ENCODE results near the gene CTDSP2.

CTDSP2 gene

DNA sequence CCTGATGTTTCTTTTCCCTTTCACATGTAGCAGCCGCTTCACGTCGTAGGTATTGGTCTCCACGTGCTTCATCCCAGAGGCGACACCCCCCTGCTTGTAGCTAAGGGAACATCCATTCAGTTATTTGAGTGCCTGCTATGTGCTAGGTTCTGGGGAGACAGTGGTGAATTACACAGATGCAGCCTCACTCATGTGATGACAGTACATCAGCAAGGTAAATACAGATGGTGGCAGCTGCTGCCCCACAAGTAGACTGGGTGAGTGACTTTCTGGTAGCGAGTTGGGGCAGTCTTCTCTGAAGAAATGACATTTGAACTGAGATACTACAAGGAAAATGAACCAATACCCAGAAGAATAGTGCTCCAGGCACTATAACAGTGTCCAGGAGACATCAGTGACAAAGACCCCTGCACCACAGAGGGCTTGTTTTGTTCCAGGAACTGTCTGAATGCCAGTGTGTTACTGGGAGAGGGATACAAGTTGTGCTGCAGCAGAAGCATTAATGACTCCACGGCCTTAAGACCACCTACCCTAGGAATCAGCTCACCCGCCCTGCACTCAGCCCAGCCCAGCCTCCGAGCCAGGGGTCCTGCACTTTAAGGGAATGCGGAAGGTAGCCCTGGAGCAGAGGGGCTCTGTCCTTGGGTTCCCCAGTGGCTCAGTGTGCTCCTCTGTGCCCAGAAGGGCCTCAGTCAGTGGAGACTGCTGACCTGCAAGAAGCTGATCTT is 35.3 kb downstream of the CTDSP2 start:
- H3K4me3 ChIP-seq (ENCODE audit: low read depth, low read length), result no peak overlapping the region
- no peaks in the 10 kb centered on the region for H3K27me3 ChIP-seq (ENCODE audit: insufficient read depth, low read length)
- H2AFZ ChIP-seq (ENCODE audit: low read length, unreplicated experiment), result no peak overlapping the region
- H3K79me2 ChIP-seq (ENCODE audit: control insufficient read depth, insufficient read depth, low read length, unreplicated experiment), result no peaks in the 10 kb centered on the region
- no peaks in the 10 kb centered on the region; the same call in 1 of the 2 replicates for H3K36me3 ChIP-seq (ENCODE audit: insufficient read depth, low read length)
- peaks cover 6% of the 10 kb centered on the region for H3K4me1 ChIP-seq (ENCODE audit: control insufficient read depth, insufficient read depth, low read length, unreplicated experiment)
- H3K27ac ChIP-seq (ENCODE audit: low read depth, low read length), result no peak overlapping the region

DNA sequence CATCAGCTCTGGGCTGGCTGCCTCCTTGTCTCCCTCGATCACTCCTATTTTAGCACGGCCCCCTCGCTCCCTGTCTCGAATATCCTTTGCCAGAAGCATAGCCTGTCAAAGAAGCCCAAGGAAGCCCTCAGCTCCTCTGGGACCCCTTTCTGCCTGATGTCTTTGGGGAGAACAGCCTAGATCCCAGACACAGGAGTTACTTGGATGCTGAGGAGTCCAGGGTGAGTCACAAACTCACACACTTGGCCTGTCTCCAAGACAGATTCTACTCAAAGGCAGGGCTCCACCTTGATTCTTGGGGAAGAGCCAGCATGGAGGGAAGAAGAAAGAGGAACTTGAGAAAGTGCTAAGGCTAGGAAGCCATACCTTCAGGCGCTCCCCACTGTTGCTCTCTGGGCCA is 36.1 kb downstream of the CTDSP2 start:
- Histone ChIP-seq H3K4me1 (ENCODE audit: control insufficient read depth, insufficient read depth, low read length, unreplicated experiment) (peaks cover 6% of the 10 kb centered on the region), H3K79me2 (ENCODE audit: control insufficient read depth, insufficient read depth, low read length, unreplicated experiment) (no peaks in the 10 kb centered on the region), H2AFZ (ENCODE audit: low read length, unreplicated experiment) (no peak overlapping the region), H3K36me3 (ENCODE audit: insufficient read depth, low read length) (no peaks in the 10 kb centered on the region; the same call in 1 of the 2 replicates), H3K27me3 (ENCODE audit: insufficient read depth, low read length) (no peaks in the 10 kb centered on the region), H3K27ac (ENCODE audit: low read depth, low read length) (no peak overlapping the region), H3K4me3 (ENCODE audit: low read depth, low read length) (no peak overlapping the region)

DNA sequence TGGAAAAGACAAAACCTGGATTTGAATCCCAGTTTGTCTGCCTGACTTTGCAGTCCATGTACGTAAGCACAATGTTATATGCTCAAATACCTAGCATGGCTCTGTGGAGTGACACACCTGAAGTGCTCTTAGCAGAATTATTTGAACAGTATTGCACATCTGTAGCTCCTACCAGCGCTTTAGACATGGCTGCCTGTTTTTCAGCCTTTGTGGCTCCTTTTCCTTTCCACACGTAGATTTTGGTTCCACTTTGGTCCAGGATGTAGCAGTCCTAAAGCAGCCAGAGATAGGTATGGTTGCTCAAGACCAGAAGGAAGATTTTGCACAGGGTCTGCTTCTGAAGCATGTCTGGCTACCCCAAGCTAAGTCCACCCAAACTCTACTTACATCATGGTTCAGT is 37.1 kb downstream of the CTDSP2 start:
- no peaks in the 10 kb centered on the region for H3K79me2 ChIP-seq (ENCODE audit: control insufficient read depth, insufficient read depth, low read length, unreplicated experiment)
- H3K36me3 ChIP-seq (ENCODE audit: insufficient read depth, low read length), result no peaks in the 10 kb centered on the region; the same call in 1 of the 2 replicates
- no peak overlapping the region for H2AFZ ChIP-seq (ENCODE audit: low read length, unreplicated experiment)
- no peak overlapping the region for H3K27ac ChIP-seq (ENCODE audit: low read depth, low read length)
- no peaks in the 10 kb centered on the region for H3K27me3 ChIP-seq (ENCODE audit: insufficient read depth, low read length)
- H3K4me3 ChIP-seq (ENCODE audit: low read depth, low read length), result no peak overlapping the region
- H3K4me1 ChIP-seq (ENCODE audit: control insufficient read depth, insufficient read depth, low read length, unreplicated experiment), result peaks cover 2% of the 10 kb centered on the region

DNA sequence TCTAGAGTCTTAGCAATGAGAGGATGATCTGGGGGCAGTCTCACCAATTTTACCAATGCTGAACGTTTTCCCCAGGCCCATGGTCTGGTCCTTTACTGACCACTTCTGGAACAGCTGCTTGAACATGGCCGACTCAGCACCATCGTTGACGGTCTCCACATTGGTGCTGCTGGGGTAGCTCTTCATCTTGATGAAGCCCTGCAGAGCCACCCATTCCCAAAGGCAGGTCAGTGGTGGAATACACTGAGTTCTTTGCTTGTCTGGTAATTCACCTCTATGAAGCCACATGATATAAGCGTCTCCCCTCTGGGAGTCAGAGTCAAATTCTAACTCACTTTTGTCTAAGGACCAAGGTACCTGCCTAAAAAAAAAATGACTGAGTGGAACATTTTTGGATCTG is 38.2 kb downstream of the CTDSP2 start:
- Histone ChIP-seq H2AFZ (ENCODE audit: low read length, unreplicated experiment) (no peak overlapping the region), H3K27me3 (ENCODE audit: insufficient read depth, low read length) (no peaks in the 10 kb centered on the region), H3K27ac (ENCODE audit: low read depth, low read length) (no peak overlapping the region), H3K79me2 (ENCODE audit: control insufficient read depth, insufficient read depth, low read length, unreplicated experiment) (no peaks in the 10 kb centered on the region), H3K4me3 (ENCODE audit: low read depth, low read length) (no peak overlapping the region), H3K4me1 (ENCODE audit: control insufficient read depth, insufficient read depth, low read length, unreplicated experiment) (peaks cover 3% of the 10 kb centered on the region), H3K36me3 (ENCODE audit: insufficient read depth, low read length) (no peaks in the 10 kb centered on the region; the same call in 1 of the 2 replicates)

DNA sequence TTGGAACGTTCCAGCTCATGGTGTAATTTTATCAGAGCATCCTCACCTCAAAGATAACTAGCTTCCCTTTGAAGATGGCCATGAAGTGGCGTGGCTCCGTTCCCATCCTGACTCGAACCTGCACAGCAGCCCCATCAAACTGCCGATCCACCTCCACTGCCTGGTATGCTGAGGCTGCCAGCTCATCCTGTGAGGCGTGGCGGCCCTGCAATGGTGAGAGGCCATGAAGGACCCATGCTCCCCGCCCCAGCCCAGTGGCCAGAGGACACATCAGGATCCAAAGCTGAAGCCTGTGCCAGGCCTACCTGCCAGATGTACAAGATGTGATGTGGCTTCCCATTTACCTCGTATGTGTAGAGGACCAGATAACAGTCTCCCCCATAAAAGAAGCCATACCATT is 39.2 kb downstream of the CTDSP2 start:
- Histone ChIP-seq H2AFZ (ENCODE audit: low read length, unreplicated experiment) (no peak overlapping the region), H3K36me3 (ENCODE audit: insufficient read depth, low read length) (no peaks in the 10 kb centered on the region; the same call in 1 of the 2 replicates), H3K27ac (ENCODE audit: low read depth, low read length) (no peak overlapping the region), H3K27me3 (ENCODE audit: insufficient read depth, low read length) (no peaks in the 10 kb centered on the region), H3K4me1 (ENCODE audit: control insufficient read depth, insufficient read depth, low read length, unreplicated experiment) (peaks cover 3% of the 10 kb centered on the region), H3K4me3 (ENCODE audit: low read depth, low read length) (no peak overlapping the region), H3K79me2 (ENCODE audit: control insufficient read depth, insufficient read depth, low read length, unreplicated experiment) (no peaks in the 10 kb centered on the region)

DNA sequence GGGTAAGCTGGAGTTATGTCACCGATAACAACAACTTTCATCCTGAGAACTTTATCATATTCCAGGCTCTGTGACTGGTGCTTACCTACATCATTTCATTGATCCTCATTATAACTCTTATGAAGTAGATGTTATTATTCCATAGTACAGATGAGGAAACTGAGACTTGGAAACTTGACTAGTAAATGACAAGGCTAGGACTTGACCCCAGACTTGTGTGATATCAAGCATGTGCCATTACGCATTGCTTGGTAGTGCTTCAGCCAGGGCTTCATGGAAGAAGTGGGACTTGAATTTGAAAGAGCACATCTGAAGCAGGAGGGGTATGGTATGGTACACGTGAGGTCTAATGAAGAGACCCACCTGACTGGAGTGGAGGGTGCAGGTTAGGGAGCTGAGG is 39.9 kb downstream of the CTDSP2 start:
- Histone ChIP-seq H3K27me3 (ENCODE audit: insufficient read depth, low read length) (no peaks in the 10 kb centered on the region), H3K4me1 (ENCODE audit: control insufficient read depth, insufficient read depth, low read length, unreplicated experiment) (peaks cover 3% of the 10 kb centered on the region), H3K36me3 (ENCODE audit: insufficient read depth, low read length) (no peaks in the 10 kb centered on the region; the same call in 1 of the 2 replicates), H3K4me3 (ENCODE audit: low read depth, low read length) (no peak overlapping the region), H2AFZ (ENCODE audit: low read length, unreplicated experiment) (no peak overlapping the region), H3K79me2 (ENCODE audit: control insufficient read depth, insufficient read depth, low read length, unreplicated experiment) (no peaks in the 10 kb centered on the region), H3K27ac (ENCODE audit: low read depth, low read length) (no peak overlapping the region)

DNA sequence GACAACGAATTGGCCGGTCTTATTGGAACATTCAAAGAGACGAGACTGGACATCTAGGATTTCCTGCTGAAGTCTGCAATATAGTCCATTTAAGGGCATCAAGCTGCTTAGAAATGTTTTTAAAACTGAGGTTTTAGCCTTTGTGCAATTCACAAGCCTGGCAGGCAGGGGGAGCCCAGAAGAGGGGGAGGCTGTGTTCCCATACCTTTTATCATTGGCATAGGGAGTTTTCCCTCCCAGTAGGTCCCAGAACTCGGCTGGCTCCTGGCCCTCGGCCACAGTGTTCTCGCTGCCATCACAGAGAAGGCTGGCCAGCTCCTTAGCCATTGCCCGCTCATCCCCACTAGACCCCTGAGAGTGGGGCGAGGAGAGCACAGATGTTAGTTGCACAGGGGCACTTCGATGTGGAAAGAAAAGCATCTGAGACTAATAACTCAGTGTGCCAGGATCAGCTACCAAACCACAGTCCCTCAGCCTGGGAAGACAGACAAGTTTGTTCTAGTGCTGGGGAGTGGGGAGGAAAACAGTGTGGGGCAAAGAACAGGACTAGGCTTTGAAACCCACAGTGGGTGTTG is 43.1 kb downstream of the CTDSP2 start:
- Histone ChIP-seq H3K79me2 (ENCODE audit: control insufficient read depth, insufficient read depth, low read length, unreplicated experiment) (no peaks in the 10 kb centered on the region), H3K4me3 (ENCODE audit: low read depth, low read length) (no peak overlapping the region), H3K4me1 (ENCODE audit: control insufficient read depth, insufficient read depth, low read length, unreplicated experiment) (peaks cover 3% of the 10 kb centered on the region), H3K27ac (ENCODE audit: low read depth, low read length) (no peak overlapping the region), H3K36me3 (ENCODE audit: insufficient read depth, low read length) (0 out of 2 replicates have a peak, but pooled peaks cover 5% of the 10 kb centered on the region), H2AFZ (ENCODE audit: low read length, unreplicated experiment) (no peak overlapping the region), H3K27me3 (ENCODE audit: insufficient read depth, low read length) (no peaks in the 10 kb centered on the region)

DNA sequence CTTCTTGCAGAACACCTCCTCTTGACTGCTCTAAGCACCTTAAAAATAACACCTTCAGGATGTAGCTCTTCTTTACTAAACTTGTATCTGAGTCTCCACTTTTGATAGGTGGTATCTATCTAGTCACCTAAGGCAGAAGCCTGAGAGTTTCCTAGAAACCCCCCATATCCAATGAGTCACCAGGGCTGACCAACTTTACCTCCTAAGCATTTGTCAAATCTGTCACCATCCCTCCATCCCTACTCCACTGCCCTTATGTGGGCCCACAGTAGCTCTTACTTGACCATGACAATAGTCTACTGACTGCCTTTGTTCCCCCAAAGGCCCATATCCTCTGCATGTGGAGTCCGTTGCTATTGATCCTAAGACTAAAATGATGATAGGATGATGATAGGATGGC is 43.9 kb downstream of the CTDSP2 start:
- peaks cover 3% of the 10 kb centered on the region for H3K4me1 ChIP-seq (ENCODE audit: control insufficient read depth, insufficient read depth, low read length, unreplicated experiment)
- 0 out of 2 replicates have a peak, but pooled peaks cover 6% of the 10 kb centered on the region for H3K36me3 ChIP-seq (ENCODE audit: insufficient read depth, low read length)

DNA sequence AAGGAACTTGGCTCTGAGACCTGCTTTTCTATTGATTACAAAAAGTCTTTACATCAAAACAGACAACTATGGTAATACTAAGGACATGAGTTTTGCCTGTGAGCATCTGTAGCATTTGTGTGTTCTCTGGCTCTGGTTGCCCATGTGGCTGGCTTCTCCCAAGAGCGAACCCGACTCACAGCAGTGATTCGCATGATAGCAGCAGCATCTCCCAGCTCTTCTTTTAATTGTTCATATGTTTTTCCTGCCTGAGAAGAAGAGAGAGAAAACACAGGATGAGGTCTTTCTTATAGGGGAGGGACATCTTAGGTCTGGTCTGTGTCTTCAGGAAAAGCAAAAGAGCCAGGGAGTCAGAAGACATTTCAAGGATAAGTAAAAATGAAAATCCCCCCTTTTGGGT is 45.6 kb downstream of the CTDSP2 start:
- no peaks in the 10 kb centered on the region for H3K27me3 ChIP-seq (ENCODE audit: insufficient read depth, low read length)
- H2AFZ ChIP-seq (ENCODE audit: low read length, unreplicated experiment), result no peak overlapping the region
- no peak overlapping the region for H3K4me3 ChIP-seq (ENCODE audit: low read depth, low read length)
- no peak overlapping the region for H3K27ac ChIP-seq (ENCODE audit: low read depth, low read length)
- H3K4me1 ChIP-seq (ENCODE audit: control insufficient read depth, insufficient read depth, low read length, unreplicated experiment), result peaks cover 3% of the 10 kb centered on the region
- peaks cover 16% of the 10 kb centered on the region; the same call in 1 of the 2 replicates for H3K36me3 ChIP-seq (ENCODE audit: insufficient read depth, low read length)
- no peaks in the 10 kb centered on the region for H3K79me2 ChIP-seq (ENCODE audit: control insufficient read depth, insufficient read depth, low read length, unreplicated experiment)

More for the DNA sequence above, 43.9 kb downstream of the CTDSP2 start:
- H3K27me3 ChIP-seq (ENCODE audit: insufficient read depth, low read length), result no peaks in the 10 kb centered on the region
- no peak overlapping the region for H3K4me3 ChIP-seq (ENCODE audit: low read depth, low read length)
- no peak overlapping the region for H2AFZ ChIP-seq (ENCODE audit: low read length, unreplicated experiment)
- H3K79me2 ChIP-seq (ENCODE audit: control insufficient read depth, insufficient read depth, low read length, unreplicated experiment), result no peaks in the 10 kb centered on the region
- no peak overlapping the region for H3K27ac ChIP-seq (ENCODE audit: low read depth, low read length)

DNA sequence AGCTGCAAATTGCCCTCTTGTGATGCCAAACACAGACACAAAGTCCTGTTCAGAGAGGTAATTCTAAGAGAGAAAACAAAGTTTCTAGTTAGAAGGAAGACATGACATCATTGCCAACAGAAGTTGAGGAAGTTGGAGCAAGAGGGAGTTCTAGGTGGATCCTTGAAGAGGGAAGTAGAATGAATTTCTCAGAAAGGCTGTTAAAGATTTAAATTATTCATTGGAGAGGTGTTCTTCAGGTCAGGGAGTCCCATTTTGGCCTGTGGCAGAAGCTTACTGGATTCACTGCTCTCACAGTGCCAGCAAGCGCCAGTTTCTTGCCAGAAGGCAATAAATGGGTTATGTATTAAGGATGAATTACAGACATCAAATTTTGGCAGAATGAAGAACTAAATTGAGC is 48.6 kb downstream of the CTDSP2 start:
- peaks cover 19% of the 10 kb centered on the region; the same call in 1 of the 2 replicates for H3K36me3 ChIP-seq (ENCODE audit: insufficient read depth, low read length)

DNA sequence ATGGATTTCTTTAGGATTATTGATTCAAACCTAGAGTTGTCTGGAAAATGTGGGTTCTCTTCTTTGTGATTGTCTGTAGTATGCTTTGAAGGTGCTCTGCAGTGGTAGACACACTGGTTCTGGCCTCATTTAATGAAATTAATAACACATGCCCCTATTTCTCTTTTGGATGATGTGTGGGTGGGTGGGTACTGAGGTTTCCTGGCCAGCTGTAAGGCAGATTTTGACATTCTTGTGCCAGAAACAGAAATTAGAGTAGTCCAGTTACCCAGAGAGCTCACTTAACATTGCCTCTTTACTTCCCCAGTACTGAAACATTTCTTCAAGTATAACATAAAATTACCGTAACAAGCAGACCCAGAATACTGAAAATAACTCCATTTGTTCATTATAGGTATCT is 49.5 kb downstream of the CTDSP2 start:
- H3K36me3 ChIP-seq (ENCODE audit: insufficient read depth, low read length), result peaks cover 25% of the 10 kb centered on the region; the same call in 1 of the 2 replicates
- H3K27ac ChIP-seq (ENCODE audit: low read depth, low read length), result no peak overlapping the region
- no peak overlapping the region for H2AFZ ChIP-seq (ENCODE audit: low read length, unreplicated experiment)
- peaks cover 4% of the 10 kb centered on the region for H3K79me2 ChIP-seq (ENCODE audit: control insufficient read depth, insufficient read depth, low read length, unreplicated experiment)
- H3K27me3 ChIP-seq (ENCODE audit: insufficient read depth, low read length), result no peaks in the 10 kb centered on the region
- no peak overlapping the region for H3K4me3 ChIP-seq (ENCODE audit: low read depth, low read length)
- H3K4me1 ChIP-seq (ENCODE audit: control insufficient read depth, insufficient read depth, low read length, unreplicated experiment), result peaks cover 18% of the 10 kb centered on the region

More for the DNA sequence above, 48.6 kb downstream of the CTDSP2 start:
- Histone ChIP-seq H3K27me3 (ENCODE audit: insufficient read depth, low read length) (no peaks in the 10 kb centered on the region), H2AFZ (ENCODE audit: low read length, unreplicated experiment) (no peak overlapping the region), H3K4me3 (ENCODE audit: low read depth, low read length) (no peak overlapping the region), H3K27ac (ENCODE audit: low read depth, low read length) (no peak overlapping the region), H3K4me1 (ENCODE audit: control insufficient read depth, insufficient read depth, low read length, unreplicated experiment) (peaks cover 18% of the 10 kb centered on the region), H3K79me2 (ENCODE audit: control insufficient read depth, insufficient read depth, low read length, unreplicated experiment) (peaks cover 4% of the 10 kb centered on the region)

Measured in ACC112 (cell line).